ENCODE measurements around the gene GATD1.
A peak's percentile ranks its signal among the peaks of the same experiment; 100 is the strongest.
"Not testable (repeated sequence)": the region's sequence is repeated elsewhere in the genome, so short reads cannot be mapped to it uniquely, and the experiment has no call there.

Gene GATD1

GRCh38 chr11:763073-763463 is 14.2 kb downstream of the GATD1 start:
- no peak for DNase-seq (ENCODE audit: low read depth)

GRCh38 chr11:762421-763072 is 14.7 kb downstream of the GATD1 start:
- DNase-seq (ENCODE audit: low read depth) = no peak

GRCh38 chr11:761526-762108 is 15.7 kb downstream of the GATD1 start:
- no peak for DNase-seq (ENCODE audit: low read depth)

- no peak for DNase-seq (ENCODE audit: low read depth)
Observed at GRCh38 chr11:760236-760635, 17.1 kb downstream of the GATD1 start.

- DNase-seq (ENCODE audit: low read depth) = no peak
Observed at GRCh38 chr11:749731-750130, 27.6 kb downstream of the GATD1 start.

GRCh38 chr11:748007-748359 is 29.3 kb downstream of the GATD1 start:
- DNase-seq (ENCODE audit: low read depth) = no peak

- DNase-seq (ENCODE audit: low read depth) = peak; percentile 73
Observed at GRCh38 chr11:747158-748006, 29.9 kb downstream of the GATD1 start, which contains the start of gene TALDO1. Gene TALDO1, plus strand, starts transcription at chr11:747464. Its CDS starts 18 bp downstream, at chr11:747482.

- no peak for DNase-seq (ENCODE audit: low read depth)
Observed at GRCh38 chr11:746289-747157, 30.8 kb downstream of the GATD1 start.

GRCh38 chr11:745428-745827 is 31.9 kb downstream of the GATD1 start:
- no peak for DNase-seq (ENCODE audit: low read depth)

GRCh38 chr11:742571-743201 is 34.6 kb downstream of the GATD1 start:
- no peak for DNase-seq (ENCODE audit: low read depth)

- no peak for DNase-seq (ENCODE audit: low read depth)
Observed at GRCh38 chr11:742156-742546, 35.1 kb downstream of the GATD1 start.

GRCh38 chr11:737899-738298 is 39.4 kb downstream of the GATD1 start:
- not testable (repeated sequence) for DNase-seq (ENCODE audit: low read depth)

- no peak for DNase-seq (ENCODE audit: low read depth)
Observed at GRCh38 chr11:737366-737765, 39.9 kb downstream of the GATD1 start.

- DNase-seq (ENCODE audit: low read depth) = not testable (repeated sequence)
Observed at GRCh38 chr11:734541-734940, 42.7 kb downstream of the GATD1 start.

- no peak for DNase-seq (ENCODE audit: low read depth)
Observed at GRCh38 chr11:733072-733471, 44.2 kb downstream of the GATD1 start.

- DNase-seq (ENCODE audit: low read depth) = no peak
Observed at GRCh38 chr11:729492-730074, 47.7 kb downstream of the GATD1 start.

- DNase-seq (ENCODE audit: low read depth) = no peak
Observed at GRCh38 chr11:728901-729491, 48.3 kb downstream of the GATD1 start.

- peak; percentile 57 for DNase-seq (ENCODE audit: low read depth)
Observed at GRCh38 chr11:727859-728748, 49.2 kb downstream of the GATD1 start.

- no peak for DNase-seq (ENCODE audit: low read depth)
Observed at GRCh38 chr11:727281-727701, 50.0 kb downstream of the GATD1 start.

Data from T-helper 22 cell (primary cell).